A549 (cell line): ENCODE results near the gene DOK6. TPM values are rescaled to one million over a fixed set of nuclear protein-coding genes. Genes with fewer than 3 reads are reported as not detected.

Experiments used
- ATAC-seq, 2 experiments: fragments of 200-7000 bp in 1 of 2; fragments of >200 bp in 1 of 2; cut with Nextera tagmentation in 1 of 2; cut with Tn5 transposase in 1 of 2; 3 replicates each; pipeline versions ENCODE4 v1.8.0 to v1.9.1; 2018 to 2020; ENCODE audit warnings: mild to moderate bottlenecking in 1 of 2, moderate library complexity in 1 of 2
- CTCF ChIA-PET: fragments of 300-600 bp; sonication (Branson Sonifier 250); formaldehyde crosslinking; extraction: SDS; loops from one replicate; lab custom pipeline; 2021; ENCODE audit warnings: antibody characterized with exemption, inconsistent platforms; lab: Yijun Ruan, JAX
- POLR2A ChIA-PET: fragments of 350-600 bp; formaldehyde crosslinking; extraction: SDS; loops from one replicate; lab custom pipeline; 2021; ENCODE audit warnings: antibody characterized with exemption, inconsistent platforms; lab: Yijun Ruan, JAX
- DNase-seq, 2 experiments: peaks; one replicate each; pipeline versions ENCODE4 v3.0.0 to v3.0.0-alpha.2; 2011 to 2016; ENCODE audit warnings: low read depth in 1 of 2, low spot score in 1 of 2
- FAIRE-seq: peaks from 2 replicates; lab custom pipeline; 2011; peaks lifted over from hg19 to GRCh38; lab: Jason Lieb, UNC
- H3K27ac ChIP-seq, 2 experiments: fragments of >200 bp; sonication (Bioruptor Twin); formaldehyde crosslinking; 3 replicates each; pipeline ENCODE4 v1.5.1; 2016 to 2017
- H3K4me1 ChIP-seq: fragments of >200 bp; sonication (Bioruptor Twin); formaldehyde crosslinking; 3 replicates; pipeline ENCODE4 v1.6.1; 2016
- H3K4me2 ChIP-seq: fragments of >200 bp; sonication (Bioruptor Twin); formaldehyde crosslinking; 3 replicates; pipeline ENCODE4 v1.6.1; 2016
- H3K4me3 ChIP-seq: fragments of >200 bp; sonication (Bioruptor Twin); formaldehyde crosslinking; 3 replicates; pipeline ENCODE4 v1.5.1; 2016
- H3K9me3 ChIP-seq: fragments of >200 bp; sonication (Bioruptor Twin); formaldehyde crosslinking; 3 replicates; pipeline ENCODE4 v1.6.1; 2016
- CBX2 ChIP-seq: fragments of 200-600 bp; sonication (generic); IDR thresholded peaks from 2 replicates; pipeline ENCODE4 v1.6.1; 2016; ENCODE audit warnings: low read depth, mild to moderate bottlenecking, borderline replicate concordance
- CBX8 ChIP-seq: fragments of 200-600 bp; sonication (generic); IDR thresholded peaks from 2 replicates; pipeline ENCODE4 v1.6.1; 2016
- CHD2 ChIP-seq: fragments of 150-350 bp; IDR thresholded peaks from 2 replicates; pipeline ENCODE4 v1.6.1; 2014; ENCODE audit warnings: low read length; ENCODE audit not compliant: partially characterized antibody
- EHF ChIP-seq: fragments of 250-450 bp; sonication (Bioruptor Pico); IDR thresholded peaks from 2 replicates; pipeline ENCODE4 v1.5.0; 2020; ENCODE audit warnings: mild to moderate bottlenecking
- ESRRA ChIP-seq: fragments of 150-350 bp; IDR thresholded peaks from 2 replicates; pipeline ENCODE4 v1.6.1; 2014; ENCODE audit warnings: mild to moderate bottlenecking, low read length, borderline replicate concordance
- HOXA7 ChIP-seq: fragments of 250-450 bp; sonication (Bioruptor Pico); IDR thresholded peaks from 2 replicates; pipeline ENCODE4 v1.5.0; 2020; ENCODE audit warnings: mild to moderate bottlenecking, moderate library complexity
- HOXB13 ChIP-seq: fragments of 250-450 bp; sonication (Bioruptor Pico); IDR thresholded peaks from 2 replicates; pipeline ENCODE4 v1.5.0; 2020; ENCODE audit warnings: low read depth, mild to moderate bottlenecking, moderate library complexity
- HOXB5 ChIP-seq: fragments of 250-450 bp; sonication (Bioruptor Pico); IDR thresholded peaks from 2 replicates; pipeline ENCODE4 v1.5.0; 2020; ENCODE audit warnings: mild to moderate bottlenecking, moderate library complexity
- JUN ChIP-seq, 2 experiments: fragments of >200 bp; sonication (Bioruptor Twin); formaldehyde crosslinking; IDR thresholded peaks; 2 replicates in 1 of 2; 3 replicates in 1 of 2; pipeline ENCODE4 v1.6.1; 2016 to 2017
- KDM1A ChIP-seq: fragments of 200-600 bp; sonication (generic); IDR thresholded peaks from 2 replicates; pipeline ENCODE4 v1.6.1; 2016; ENCODE audit warnings: low read depth, mild to moderate bottlenecking
- KDM5A ChIP-seq: fragments of 200-600 bp; sonication (generic); IDR thresholded peaks from 2 replicates; pipeline ENCODE4 v1.6.1; 2016; ENCODE audit warnings: antibody characterized with exemption, mild to moderate bottlenecking
- MAFK ChIP-seq: fragments of 450-650 bp; IDR thresholded peaks from 2 replicates; pipeline ENCODE4 v1.6.1; 2014; ENCODE audit not compliant: partially characterized antibody
- MYC ChIP-seq: IDR thresholded peaks from 2 replicates; pipeline ENCODE4 v1.6.1; 2012; ENCODE audit warnings: mild to moderate bottlenecking, inconsistent platforms, low read length, improper control_type of control experiment, borderline replicate concordance
- NFE2L2 ChIP-seq: fragments of 150-350 bp; conservative IDR thresholded peaks from 2 replicates; pipeline ENCODE4 v1.6.1; 2014; ENCODE audit warnings: low read length
- POLR2AphosphoS2 ChIP-seq: conservative IDR thresholded peaks from 2 replicates; pipeline ENCODE4 v1.6.1; 2012; ENCODE audit warnings: low read length, improper control_type of control experiment, inconsistent platforms
- RCOR1 ChIP-seq: fragments of 150-350 bp; IDR thresholded peaks from 2 replicates; pipeline ENCODE4 v1.6.1; 2014; ENCODE audit warnings: antibody characterized with exemption, low read length, low read depth
- RNF2 ChIP-seq: fragments of 200-600 bp; sonication (generic); IDR thresholded peaks from 2 replicates; pipeline ENCODE4 v1.6.1; 2016; ENCODE audit warnings: low read depth, mild to moderate bottlenecking, antibody characterized with exemption, moderate library complexity, borderline replicate concordance
- TFCP2L1 ChIP-seq: fragments of 250-450 bp; sonication (Bioruptor Pico); IDR thresholded peaks from 2 replicates; pipeline ENCODE4 v1.5.0; 2021; ENCODE audit warnings: mild to moderate bottlenecking
- TP53 ChIP-seq: fragments of 250-450 bp; sonication (Bioruptor Pico); IDR thresholded peaks from 2 replicates; pipeline ENCODE4 v1.5.0; 2021; ENCODE audit warnings: mild to moderate bottlenecking, moderate library complexity
- ZFP36 ChIP-seq: fragments of 450-650 bp; IDR thresholded peaks from 2 replicates; pipeline ENCODE4 v1.6.1; 2014; ENCODE audit warnings: borderline replicate concordance; ENCODE audit not compliant: partially characterized antibody
- WGBS: methylation state at CpG from one replicate; pipeline ENCODE4 v1.1.6; 2017; ENCODE audit errors: missing lambda C conversion rate; 5-methylcytosine and 5-hydroxymethylcytosine counted together
- polyA plus RNA-seq, 4 experiments: library from polyadenylated mRNA; depleted of rRNA in 3 of 4; stranded (reverse); fragments of >200 nt; fragmentation: RNase III in 1 of 4; extraction: RNeasy Plus Mini Kit Qiagen cat#74134 plus additional on column Dnase treatment in 1 of 4; gene quantifications; 2 replicates in 3 of 4; 3 replicates in 1 of 4; pipeline ENCODE4 v1.2.3, GENCODE V29; 2011 to 2017
- TF ChIP-seq, protein P1 (sequence below): fragments of >200 bp; sonication (Bioruptor Twin); formaldehyde crosslinking; IDR thresholded peaks from 2 replicates; pipeline ENCODE4 v1.6.1; 2016
- TF ChIP-seq, protein P2 (sequence below): fragments of 450-650 bp; IDR thresholded peaks from 2 replicates; pipeline ENCODE4 v1.6.1; 2014; ENCODE audit warnings: antibody characterized with exemption
- TF ChIP-seq, protein P3 (sequence below): fragments of 250-450 bp; sonication (Bioruptor Pico); IDR thresholded peaks from 2 replicates; pipeline ENCODE4 v1.5.0; 2021; ENCODE audit warnings: mild to moderate bottlenecking, moderate library complexity, borderline replicate concordance
- TF ChIP-seq, protein P4 (sequence below): fragments of >200 bp; sonication (Bioruptor Twin); formaldehyde crosslinking; IDR thresholded peaks from 3 replicates; pipeline ENCODE4 v1.6.1; 2016
- TF ChIP-seq, protein P5 (sequence below): IDR thresholded peaks from 2 replicates; pipeline ENCODE4 v1.6.1; 2012
- TF ChIP-seq, protein P6 (sequence below): IDR thresholded peaks from 2 replicates; pipeline ENCODE4 v1.6.1; 2012

The DOK6 gene
- polyA plus RNA-seq, 2 of the 4 experiments (the other 2 are of a cell fraction) = not detected

DNA sequence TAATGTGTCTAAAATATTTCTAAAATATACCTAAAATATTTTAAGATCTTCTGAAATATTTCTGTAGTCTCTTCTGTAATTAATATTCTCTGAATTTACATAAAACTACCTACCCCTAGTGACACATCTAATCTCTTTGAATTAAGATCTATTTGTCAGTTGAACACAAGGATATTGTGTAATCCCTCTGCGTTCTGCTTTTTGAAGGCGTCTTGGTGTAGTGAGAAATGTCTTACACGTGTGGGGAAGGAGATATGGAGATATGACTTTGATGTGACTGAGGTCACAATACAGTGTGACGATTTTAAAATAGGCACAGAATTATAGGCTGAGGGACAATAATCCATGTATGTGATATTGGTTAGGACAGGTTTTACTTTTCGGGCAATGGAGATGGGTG, 79.8 kb downstream of the DOK6 start:
- H3K9me3 ChIP-seq = no peaks in the 10 kb centered on the region
- DNase-seq = no peak
- H3K4me2 ChIP-seq = no peak overlapping the region
- CTCF ChIA-PET = no interaction called here
- H3K4me3 ChIP-seq = no peak overlapping the region
- TF ChIP-seq MYC = no peak
- no peak for TF ChIP-seq MAFK
- no peak for TF ChIP-seq ZFP36
- no peak for TF ChIP-seq NFE2L2
- TF ChIP-seq, protein P1, sequence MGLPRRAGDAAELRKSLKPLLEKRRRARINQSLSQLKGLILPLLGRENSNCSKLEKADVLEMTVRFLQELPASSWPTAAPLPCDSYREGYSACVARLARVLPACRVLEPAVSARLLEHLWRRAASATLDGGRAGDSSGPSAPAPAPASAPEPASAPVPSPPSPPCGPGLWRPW = no peak
- TF ChIP-seq POLR2AphosphoS2 = no peak
- TF ChIP-seq EHF (CRISPR knock-in tag) = no peak
- TF ChIP-seq CHD2 = no peak
- no peak for TF ChIP-seq RNF2
- TF ChIP-seq RCOR1 = no peak
- TF ChIP-seq, protein P2, sequence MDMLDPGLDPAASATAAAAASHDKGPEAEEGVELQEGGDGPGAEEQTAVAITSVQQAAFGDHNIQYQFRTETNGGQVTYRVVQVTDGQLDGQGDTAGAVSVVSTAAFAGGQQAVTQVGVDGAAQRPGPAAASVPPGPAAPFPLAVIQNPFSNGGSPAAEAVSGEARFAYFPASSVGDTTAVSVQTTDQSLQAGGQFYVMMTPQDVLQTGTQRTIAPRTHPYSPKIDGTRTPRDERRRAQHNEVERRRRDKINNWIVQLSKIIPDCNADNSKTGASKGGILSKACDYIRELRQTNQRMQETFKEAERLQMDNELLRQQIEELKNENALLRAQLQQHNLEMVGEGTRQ = no peak
- TF ChIP-seq ESRRA = no peak
- TF ChIP-seq HOXB5 (CRISPR knock-in tag) = no peak
- TF ChIP-seq, all 56 proteins: peak for 0
- POLR2A ChIA-PET = no interaction called here
- Histone ChIP-seq H3K27ac (no peak overlapping the region), H3K4me1 (no peaks in the 10 kb centered on the region)
- 39% methylated on average over 5 of the region's 5 CpGs for WGBS
- FAIRE-seq = no peak
- ATAC-seq = no peak

DNA sequence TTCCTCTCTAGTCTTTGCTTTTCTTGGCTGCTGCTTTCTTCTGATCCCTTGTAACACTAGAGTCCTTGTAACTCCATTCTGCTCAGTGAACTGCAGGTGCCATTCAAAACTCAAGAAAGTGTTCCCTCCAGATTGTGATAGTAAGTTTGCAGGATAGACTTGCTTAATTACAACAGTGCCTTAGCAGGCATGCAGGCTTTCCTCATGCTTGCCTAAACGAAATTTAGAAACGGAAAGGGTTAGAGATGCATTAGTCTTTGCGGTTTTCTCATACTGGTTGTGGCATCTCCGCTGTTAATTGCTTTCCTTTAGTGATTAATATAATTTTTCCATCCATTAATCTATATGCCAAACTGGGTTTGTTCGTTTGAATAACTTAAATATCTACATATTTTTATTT, 82.9 kb downstream of the DOK6 start:
- FAIRE-seq (no peak), ATAC-seq (no peak)

More for the DNA sequence above, 82.9 kb downstream of the DOK6 start:
- no peak for TF ChIP-seq KDM5A
- TF ChIP-seq, protein P3, sequence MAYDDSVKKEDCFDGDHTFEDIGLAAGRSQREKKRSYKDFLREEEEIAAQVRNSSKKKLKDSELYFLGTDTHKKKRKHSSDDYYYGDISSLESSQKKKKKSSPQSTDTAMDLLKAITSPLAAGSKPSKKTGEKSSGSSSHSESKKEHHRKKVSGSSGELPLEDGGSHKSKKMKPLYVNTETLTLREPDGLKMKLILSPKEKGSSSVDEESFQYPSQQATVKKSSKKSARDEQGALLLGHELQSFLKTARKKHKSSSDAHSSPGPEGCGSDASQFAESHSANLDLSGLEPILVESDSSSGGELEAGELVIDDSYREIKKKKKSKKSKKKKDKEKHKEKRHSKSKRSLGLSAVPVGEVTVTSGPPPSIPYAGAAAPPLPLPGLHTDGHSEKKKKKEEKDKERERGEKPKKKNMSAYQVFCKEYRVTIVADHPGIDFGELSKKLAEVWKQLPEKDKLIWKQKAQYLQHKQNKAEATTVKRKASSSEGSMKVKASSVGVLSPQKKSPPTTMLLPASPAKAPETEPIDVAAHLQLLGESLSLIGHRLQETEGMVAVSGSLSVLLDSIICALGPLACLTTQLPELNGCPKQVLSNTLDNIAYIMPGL (CRISPR knock-in tag) = no peak
- no peak for TF ChIP-seq KDM1A
- TF ChIP-seq CBX8 = no peak
- no peak for TF ChIP-seq TP53 (CRISPR knock-in tag)
- no peak for TF ChIP-seq TFCP2L1 (CRISPR knock-in tag)
- TF ChIP-seq, protein P4, sequence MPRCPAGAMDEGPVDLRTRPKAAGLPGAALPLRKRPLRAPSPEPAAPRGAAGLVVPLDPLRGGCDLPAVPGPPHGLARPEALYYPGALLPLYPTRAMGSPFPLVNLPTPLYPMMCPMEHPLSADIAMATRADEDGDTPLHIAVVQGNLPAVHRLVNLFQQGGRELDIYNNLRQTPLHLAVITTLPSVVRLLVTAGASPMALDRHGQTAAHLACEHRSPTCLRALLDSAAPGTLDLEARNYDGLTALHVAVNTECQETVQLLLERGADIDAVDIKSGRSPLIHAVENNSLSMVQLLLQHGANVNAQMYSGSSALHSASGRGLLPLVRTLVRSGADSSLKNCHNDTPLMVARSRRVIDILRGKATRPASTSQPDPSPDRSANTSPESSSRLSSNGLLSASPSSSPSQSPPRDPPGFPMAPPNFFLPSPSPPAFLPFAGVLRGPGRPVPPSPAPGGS = no peak
- TF ChIP-seq, protein P5, sequence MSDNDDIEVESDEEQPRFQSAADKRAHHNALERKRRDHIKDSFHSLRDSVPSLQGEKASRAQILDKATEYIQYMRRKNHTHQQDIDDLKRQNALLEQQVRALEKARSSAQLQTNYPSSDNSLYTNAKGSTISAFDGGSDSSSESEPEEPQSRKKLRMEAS = no peak
- TF ChIP-seq, protein P6, sequence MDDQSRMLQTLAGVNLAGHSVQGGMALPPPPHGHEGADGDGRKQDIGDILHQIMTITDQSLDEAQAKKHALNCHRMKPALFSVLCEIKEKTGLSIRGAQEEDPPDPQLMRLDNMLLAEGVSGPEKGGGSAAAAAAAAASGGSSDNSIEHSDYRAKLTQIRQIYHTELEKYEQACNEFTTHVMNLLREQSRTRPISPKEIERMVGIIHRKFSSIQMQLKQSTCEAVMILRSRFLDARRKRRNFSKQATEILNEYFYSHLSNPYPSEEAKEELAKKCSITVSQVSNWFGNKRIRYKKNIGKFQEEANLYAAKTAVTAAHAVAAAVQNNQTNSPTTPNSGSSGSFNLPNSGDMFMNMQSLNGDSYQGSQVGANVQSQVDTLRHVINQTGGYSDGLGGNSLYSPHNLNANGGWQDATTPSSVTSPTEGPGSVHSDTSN = no peak
- TF ChIP-seq HOXB5 (CRISPR knock-in tag) = no peak
- TF ChIP-seq HOXB13 (CRISPR knock-in tag) = no peak
- TF ChIP-seq CBX2 = no peak
- no peak for TF ChIP-seq HOXA7 (CRISPR knock-in tag)
- no peak for TF ChIP-seq JUN (IDR thresholded peaks at IDR 0.05)
- Histone ChIP-seq H3K27ac (no peak overlapping the region), H3K4me2 (no peak overlapping the region), H3K9me3 (no peaks in the 10 kb centered on the region), H3K4me3 (no peak overlapping the region), H3K4me1 (no peaks in the 10 kb centered on the region)
- no peak for DNase-seq
- POLR2A ChIA-PET = no interaction called here
- WGBS = 19% methylated on average over 5 of the region's 5 CpGs
- CTCF ChIA-PET = no interaction called here
